GM10248 (cell line): ENCODE results near the gene APOA5.

ENCODE experiments used
- CTCF ChIA-PET: fragments of 300-600 bp; sonication (Branson Sonifier 250); formaldehyde crosslinking; extraction: SDS; loops from one replicate; lab custom pipeline; 2021; ENCODE audit warnings: antibody characterized with exemption; lab: Yijun Ruan, JAX
- POLR2A ChIA-PET: fragments of 350-650 bp; sonication (Branson Sonifier 250); formaldehyde crosslinking; extraction: SDS; loops from one replicate; lab custom pipeline; 2020; ENCODE audit warnings: antibody characterized with exemption; lab: Yijun Ruan, JAX
- DNase-seq: peaks from one replicate; pipeline ENCODE4 v3.0.0; 2012; ENCODE audit errors: extremely low spot score
- TF ChIP-seq, protein P1 (sequence below): IDR thresholded peaks from 2 replicates; pipeline ENCODE4 v1.5.1; 2012; ENCODE audit warnings: mild to moderate bottlenecking, low read depth; ENCODE audit errors: extremely low read depth, missing control alignments, control extremely low read depth

APOA5 gene

GRCh38 chr11:116821050-116821918, 29.6 kb upstream of the APOA5 start:
- TF ChIP-seq, protein P1, sequence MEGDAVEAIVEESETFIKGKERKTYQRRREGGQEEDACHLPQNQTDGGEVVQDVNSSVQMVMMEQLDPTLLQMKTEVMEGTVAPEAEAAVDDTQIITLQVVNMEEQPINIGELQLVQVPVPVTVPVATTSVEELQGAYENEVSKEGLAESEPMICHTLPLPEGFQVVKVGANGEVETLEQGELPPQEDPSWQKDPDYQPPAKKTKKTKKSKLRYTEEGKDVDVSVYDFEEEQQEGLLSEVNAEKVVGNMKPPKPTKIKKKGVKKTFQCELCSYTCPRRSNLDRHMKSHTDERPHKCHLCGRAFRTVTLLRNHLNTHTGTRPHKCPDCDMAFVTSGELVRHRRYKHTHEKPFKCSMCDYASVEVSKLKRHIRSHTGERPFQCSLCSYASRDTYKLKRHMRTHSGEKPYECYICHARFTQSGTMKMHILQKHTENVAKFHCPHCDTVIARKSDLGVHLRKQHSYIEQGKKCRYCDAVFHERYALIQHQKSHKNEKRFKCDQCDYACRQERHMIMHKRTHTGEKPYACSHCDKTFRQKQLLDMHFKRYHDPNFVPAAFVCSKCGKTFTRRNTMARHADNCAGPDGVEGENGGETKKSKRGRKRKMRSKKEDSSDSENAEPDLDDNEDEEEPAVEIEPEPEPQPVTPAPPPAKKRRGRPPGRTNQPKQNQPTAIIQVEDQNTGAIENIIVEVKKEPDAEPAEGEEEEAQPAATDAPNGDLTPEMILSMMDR: no peak
- CTCF ChIA-PET: interaction anchor here (0.7 to 6.2 kb wide), 4 partner anchors 8 to 406 kb away, joined by 3 to 50 read pairs (median 10); partner anchors contain the start of genes APOA1, APOA5 and APOC3
- DNase-seq: no peak
- POLR2A ChIA-PET: no interaction called here

DNA sequence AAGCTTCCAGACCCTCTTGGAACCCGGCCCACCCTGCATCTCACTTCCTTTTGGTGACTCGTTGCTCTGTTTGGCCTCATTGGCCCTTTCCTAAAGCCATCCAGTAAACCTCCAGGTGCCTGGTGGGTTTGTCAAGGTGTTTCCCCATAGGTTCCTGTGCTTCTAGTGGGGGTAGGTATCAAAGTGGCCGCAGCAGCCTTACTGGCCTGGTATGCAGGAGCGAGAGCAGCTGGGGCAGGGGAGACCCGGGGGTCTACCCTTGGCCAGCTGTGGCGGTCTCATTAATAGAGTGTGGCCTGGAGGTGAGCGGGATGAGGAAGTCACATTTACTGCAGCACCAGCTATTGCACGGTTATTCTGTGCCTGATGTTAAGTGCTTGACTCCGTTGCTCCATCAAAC, 27.4 kb upstream of the APOA5 start:
- DNase-seq: no peak
- CTCF ChIA-PET: interaction anchor here (1.0 to 6.2 kb wide), 3 partner anchors 15 to 28 kb away, joined by 3 to 50 read pairs (median 5); partner anchors contain the start of genes APOA1 and APOA5
- POLR2A ChIA-PET: no interaction called here
- TF ChIP-seq, protein P1: no peak

GRCh38 chr11:116814502-116814901, 22.8 kb upstream of the APOA5 start:
- DNase-seq: no peak
- POLR2A ChIA-PET: no interaction called here
- CTCF ChIA-PET: interaction anchor here (2.6 kb wide), 1 partner anchor 23 kb away, joined by 14 read pairs; the partner anchor contains the start of gene APOA5
- TF ChIP-seq, protein P1: no peak

- CTCF ChIA-PET: interaction anchor here (0.6 to 2.6 kb wide), 4 partner anchors 9 to 29 kb away, joined by 3 to 14 read pairs (median 4); partner anchors contain the start of genes APOA4 and APOA5
Measured at GRCh38 chr11:116813781-116814471, 22.2 kb upstream of the APOA5 start.

DNA sequence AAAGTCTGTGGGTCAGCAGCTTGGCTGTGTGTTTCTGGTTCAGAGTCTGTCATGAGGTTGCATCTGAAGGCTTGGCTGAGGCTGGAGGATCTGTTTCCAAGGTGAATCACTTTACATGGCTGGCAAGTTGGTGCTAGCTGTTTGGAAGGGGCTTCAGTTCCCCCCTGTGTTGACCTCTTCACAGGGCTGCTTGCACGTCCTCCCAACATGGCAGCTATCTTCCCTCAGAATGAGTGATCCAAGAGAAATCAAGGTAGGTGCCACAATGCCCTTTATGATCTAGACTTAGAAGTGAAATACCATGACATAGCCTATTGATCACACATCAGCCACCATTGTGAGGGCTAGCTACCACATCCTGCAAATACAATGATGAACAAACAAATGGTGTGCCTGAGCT, 21.5 kb upstream of the APOA5 start:
- POLR2A ChIA-PET: no interaction called here
- TF ChIP-seq, protein P1: no peak
- DNase-seq: no peak
- CTCF ChIA-PET: interaction anchor here (0.6 to 2.6 kb wide), 8 partner anchors 10 to 67 kb away, joined by 3 to 14 read pairs (median 4); partner anchors contain the start of genes APOA4 and APOA5

More at GRCh38 chr11:116813781-116814471, 22.2 kb upstream of the APOA5 start:
- POLR2A ChIA-PET: no interaction called here
- TF ChIP-seq, protein P1: no peak
- DNase-seq: no peak

GRCh38 chr11:116812109-116812508, 20.4 kb upstream of the APOA5 start:
- TF ChIP-seq, protein P1: no peak
- DNase-seq: no peak
- ChIA-PET CTCF (interaction anchor here (0.9 to 2.0 kb wide), 6 partner anchors 11 to 68 kb away, joined by 3 to 5 read pairs (median 4); partner anchors contain the start of gene APOA4), POLR2A (no interaction called here)
